Dedifferentiated amniotic fluid mesenchymal stem cell (primary cell): Measurements from ENCODE around the gene SMPD3.

Source experiments
- DNase-seq: peaks from one replicate; pipeline ENCODE4 v3.0.0-alpha.2; 2016; ENCODE audit errors: extremely low spot score

Gene SMPD3

DNA sequence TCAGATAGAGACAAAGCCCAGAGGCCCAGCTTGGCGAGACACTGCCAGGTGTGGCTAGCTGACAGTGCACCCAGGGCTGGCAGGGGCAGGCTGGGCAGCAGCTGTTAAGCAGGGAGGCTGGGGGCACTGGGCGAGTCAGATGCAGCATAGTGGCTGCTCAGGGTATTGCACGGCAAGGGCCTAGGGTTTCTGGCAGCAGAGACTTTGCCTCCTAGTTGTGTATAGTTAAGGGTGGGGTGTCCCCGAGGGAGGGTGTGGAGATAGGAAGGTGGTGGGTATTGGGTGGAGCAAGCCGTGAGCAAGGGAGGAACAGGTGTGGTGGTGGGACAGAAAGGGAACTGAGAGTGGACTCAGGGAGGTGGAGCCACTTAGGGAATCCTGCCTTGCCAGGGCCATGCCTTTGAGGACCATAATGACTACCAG lies 66.0 kb downstream of the SMPD3 start:
- no peak for DNase-seq

DNA sequence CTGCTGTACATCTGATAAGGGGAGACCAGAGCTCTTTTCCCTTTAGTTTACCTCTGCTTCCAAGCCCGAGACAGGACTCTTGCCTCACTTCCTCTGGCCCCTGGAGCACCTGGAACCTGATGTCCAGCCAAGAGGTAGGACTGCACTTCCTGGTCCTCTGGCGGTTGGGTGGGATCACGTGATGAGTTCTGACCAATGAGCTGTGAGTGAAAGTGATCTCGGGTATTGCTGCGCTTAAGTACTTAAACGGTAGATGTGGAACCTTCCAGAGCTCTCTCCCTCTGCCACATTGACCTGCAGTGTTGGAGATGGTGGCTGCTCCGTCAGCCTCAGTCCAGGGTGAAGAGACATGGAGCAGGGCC lies 67.0 kb downstream of the SMPD3 start:
- no peak for DNase-seq

DNA sequence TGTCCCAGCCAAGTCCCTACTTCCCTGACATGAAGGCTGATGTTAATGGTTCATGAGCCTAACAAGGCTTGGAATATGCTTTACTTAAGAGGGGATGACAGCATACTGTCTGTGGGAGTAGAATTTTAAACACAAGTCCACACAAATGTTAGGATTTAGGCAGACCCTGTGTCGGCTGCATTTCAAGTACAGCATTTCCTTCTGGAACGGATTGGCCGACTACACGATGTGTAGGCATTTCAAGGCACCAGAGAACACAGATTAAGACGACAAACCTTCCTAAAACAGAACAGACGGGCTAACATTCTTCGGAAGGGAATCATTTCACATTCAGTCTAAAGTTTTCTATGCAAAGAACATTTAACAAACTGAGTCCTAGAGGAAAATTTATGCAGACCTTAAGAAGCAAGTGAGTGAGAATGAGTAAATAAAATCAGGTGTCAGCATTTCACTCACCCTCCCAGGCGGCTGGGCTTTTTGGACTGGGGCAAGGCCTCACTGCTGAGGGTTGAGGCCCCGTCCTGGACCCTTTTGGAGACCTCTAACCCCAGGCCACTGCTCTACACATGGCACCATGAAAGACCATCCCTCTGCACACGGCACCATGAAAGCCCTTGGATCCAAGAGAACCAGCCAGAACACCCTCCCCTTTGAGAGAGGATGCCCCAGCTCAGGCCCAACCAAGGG lies 67.5 kb downstream of the SMPD3 start:
- no peak for DNase-seq

DNA sequence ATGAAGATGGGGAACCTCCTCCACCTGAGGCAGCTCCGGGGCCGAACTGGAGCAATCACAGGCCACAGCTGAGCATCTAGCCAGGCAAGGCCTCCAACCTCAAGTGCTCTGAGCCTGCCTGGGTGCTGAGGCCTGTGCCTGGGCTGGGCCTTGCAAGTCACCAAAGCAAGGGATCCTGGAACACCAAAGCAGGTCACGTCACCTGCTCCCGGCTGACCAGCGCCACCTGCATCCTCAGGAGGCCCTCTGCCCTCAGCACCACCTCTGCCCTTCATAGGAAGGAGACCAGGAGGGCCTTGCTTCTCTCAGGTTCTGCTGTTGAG lies 68.0 kb downstream of the SMPD3 start:
- no peak for DNase-seq

DNA sequence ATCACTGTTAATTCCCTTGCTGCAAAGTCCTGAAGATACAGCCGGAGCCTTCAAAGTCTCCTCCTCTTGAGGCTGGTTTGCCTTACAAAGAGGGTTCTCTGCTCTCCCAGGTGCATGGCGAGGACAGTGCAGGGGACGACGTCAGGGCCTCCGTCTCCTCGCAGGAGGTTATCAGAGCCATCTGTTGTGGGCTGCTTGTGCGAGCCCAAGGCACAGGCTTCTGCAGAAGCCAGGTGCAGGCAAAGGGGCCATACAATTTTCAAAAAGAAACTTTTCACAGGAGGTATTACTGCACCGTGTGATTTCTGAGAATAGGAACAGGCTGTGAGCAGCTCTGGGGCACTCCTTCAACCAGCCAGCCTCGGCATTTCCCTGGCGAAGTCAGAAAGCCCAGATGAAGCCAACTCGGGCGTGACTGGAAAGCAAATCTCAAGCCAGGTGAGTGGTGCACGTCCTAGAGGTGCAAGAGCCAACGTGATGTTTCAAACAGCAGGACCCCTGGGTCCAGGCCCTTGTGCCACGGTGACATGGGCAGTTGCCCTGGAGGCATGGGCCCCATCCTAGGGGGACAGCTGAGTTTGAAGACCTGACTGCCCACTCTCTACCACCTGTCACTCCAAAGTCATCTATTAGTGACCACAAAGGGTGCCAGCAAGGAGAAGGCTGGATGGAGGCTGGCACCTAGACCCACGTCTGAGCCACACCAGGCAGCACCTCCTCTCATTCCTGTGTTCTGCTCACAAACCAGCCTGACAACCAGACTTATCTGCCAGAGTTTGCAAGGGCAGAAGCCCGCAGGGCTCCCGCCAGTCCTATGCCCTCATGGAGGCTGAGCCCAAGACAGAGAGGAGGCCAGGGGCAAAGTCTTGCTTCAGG lies 68.6 kb downstream of the SMPD3 start:
- no peak for DNase-seq

DNA sequence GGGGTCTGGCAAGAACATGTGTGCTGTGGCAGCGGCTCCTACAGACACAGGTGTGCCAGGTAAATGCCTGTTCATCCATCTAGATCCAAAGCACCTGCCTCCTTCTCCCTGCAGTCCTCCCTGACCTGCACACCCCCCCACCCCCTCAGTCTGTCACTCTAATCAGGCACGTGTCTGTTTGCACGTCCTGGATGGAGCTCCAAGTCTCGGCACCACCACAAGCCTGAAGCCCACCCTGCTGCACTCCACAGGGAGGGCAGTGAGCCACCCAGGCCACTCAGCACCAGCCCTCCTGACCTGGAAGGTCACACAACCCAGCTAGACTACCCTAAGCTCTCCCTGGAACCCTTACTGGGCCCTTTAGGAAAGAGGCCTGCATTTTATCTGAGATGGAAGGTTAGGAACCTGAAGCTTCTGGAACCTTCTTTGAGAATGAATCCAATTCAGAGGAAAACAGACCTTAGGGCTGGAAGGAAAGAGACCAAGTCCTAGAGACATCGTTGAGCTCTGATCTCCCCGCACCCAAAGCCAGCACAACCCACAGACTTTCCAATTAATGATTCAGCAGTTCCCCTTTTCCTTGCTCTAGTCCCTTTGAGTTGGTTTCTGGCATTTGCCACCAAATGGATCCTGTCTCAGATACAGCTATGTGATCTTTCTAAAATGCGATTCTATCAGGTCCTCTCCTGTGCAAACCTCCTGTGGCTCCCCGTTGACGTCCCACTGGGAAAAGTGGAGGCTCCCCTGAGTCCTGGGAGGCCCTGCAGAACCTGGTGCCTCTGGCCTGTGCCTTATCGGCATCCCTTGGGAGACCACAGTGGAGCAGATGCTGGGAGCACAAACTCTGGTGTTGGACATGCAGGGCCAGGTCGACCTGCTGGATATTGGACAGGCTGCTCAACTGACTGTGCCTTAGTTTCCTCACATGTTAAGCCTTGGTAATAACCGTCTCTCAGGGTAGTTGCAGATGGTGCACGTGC lies 69.6 kb downstream of the SMPD3 start:
- DNase-seq, result no peak

DNA sequence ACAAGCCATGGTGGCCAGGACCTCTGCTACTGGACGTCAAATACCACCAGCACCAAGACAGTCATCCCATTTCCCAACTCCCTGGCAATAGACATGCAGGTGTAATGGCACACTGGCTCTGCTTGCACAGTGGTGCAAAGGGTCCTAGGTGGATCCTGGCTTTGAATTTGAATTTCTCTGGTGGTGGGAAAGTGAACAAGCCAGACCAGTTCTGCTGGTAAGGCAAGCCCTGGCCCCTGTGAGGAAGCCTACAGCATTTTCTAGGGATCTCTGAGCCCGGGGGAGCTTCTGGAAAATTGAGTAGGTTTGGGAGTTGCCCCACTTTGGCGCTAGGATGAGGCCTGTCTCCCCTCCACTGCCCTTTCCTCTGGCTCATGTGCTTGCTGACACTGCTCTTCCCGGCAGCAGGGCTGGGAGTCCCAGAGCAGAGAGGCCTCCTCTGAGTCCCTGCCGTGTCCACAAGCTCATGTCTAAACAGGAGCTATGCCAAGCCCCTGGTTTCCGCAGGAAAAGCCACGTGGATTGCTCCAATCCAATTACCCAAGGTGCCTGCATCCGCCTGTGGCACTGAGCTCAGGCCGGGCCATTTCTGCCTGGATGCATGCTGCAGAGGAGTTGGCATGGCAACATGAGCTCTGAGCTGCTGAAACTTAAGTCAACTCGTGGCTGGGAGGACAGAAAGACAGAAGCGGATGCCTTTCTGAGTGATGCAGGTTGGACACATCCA lies 70.5 kb downstream of the SMPD3 start:
- no peak for DNase-seq

DNA sequence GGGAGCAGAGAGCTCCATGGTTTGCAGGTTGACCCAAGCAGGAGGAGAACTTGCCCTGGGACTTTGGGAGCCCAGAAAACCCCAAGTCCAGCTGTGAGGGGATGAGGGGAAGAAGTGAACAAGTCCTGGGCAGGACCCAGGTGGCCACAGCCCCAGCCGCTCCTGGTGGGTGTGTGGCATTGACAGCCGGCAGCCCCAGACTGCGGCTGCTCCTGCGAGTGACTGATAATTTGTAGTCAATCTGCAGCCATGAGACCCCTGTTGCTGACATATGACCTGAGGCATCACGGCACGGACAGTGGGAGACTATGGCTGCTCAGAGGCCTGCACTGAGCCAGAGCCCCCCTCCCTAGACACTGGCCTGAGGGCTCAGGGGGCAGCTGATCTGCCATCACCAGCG lies 71.1 kb downstream of the SMPD3 start:
- no peak for DNase-seq

DNA sequence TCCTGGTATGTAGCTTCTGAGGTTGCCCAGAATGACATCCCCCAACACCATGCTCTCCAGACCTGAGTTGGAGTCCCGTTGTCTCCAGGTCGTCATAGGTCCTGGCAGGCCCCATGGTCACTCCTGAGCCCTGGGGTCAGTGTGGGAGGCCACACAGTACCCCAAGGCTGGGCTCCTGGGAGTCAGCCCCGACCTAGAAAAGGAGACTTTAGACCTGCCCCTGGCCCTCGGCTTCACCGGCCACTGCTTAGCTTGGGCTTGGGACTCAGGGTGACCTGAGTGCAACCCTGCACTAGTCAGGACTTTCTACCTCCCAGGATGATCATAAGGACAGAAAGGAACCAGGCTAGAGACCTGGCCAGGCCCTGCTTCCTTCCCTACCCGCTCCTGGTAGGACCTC lies 71.7 kb downstream of the SMPD3 start:
- DNase-seq, result no peak

DNA sequence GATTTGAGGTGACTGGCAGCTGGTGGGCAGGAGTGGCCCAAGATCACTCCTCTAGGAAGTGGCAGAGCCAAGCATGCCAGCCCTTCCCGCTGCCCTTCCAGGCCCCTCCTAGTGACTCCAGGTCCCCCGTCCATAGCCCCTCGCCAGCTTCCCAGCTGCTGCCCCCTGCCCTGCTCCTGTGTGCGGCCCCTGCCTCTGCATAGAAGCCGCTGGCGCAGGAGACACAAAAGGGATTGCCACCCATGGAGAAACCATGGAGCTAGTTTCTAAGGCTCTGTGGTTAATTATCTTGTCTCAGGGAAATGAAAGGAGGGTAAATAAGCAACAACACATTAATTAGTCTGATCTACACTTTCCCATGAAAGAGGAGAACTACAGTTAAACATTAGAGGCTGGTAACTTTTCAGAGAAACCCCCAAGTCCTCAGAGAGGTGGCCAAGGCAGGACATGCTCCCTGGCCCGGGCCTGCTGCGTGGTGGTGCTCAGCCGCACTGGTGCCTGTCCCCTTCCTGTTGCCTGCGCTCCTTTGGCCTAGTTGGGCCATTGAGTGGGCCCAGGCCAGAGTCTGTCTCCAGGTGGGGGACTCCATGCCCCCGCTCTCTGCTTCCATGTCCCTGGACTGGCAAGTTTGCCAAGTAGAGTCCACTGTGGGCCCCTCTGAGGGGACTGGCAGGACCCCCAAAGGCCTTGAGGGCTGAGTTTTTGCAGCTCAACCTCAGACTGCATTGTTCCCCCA lies 72.3 kb downstream of the SMPD3 start:
- DNase-seq, result no peak

DNA sequence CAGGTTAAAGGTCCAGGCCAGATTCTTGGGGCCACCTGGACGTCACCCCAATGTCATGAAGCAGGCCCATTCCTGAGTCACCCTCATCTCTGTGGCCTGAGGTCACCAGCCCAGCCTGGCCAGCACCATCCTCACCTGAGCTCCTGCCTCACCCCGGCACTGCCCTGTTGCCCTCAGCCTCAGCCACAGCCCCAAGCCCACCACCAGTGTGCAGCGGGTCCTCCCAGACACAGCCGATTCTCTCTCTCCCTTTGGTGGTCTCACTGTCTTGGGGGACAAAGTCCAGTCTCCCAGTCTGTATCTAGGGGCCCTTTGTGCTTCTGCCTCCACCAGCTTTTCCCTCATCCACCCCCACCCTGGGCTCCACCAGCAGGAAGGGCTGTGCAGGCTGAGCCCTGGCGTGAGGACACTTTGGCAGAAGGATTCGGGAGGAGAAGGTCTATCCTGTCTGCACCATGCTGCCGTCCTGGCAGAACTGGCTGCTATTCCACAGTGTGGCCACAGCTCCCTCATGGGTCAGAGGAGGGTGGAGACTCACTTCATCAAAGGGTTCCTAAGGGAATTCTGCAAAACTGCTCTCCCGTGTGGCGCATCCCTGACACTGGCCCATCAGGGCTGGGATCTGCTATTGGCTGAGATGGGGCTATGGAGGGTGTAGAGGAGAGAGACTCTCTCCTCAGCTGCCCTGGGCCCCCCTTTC lies 73.2 kb downstream of the SMPD3 start:
- DNase-seq, result no peak

DNA sequence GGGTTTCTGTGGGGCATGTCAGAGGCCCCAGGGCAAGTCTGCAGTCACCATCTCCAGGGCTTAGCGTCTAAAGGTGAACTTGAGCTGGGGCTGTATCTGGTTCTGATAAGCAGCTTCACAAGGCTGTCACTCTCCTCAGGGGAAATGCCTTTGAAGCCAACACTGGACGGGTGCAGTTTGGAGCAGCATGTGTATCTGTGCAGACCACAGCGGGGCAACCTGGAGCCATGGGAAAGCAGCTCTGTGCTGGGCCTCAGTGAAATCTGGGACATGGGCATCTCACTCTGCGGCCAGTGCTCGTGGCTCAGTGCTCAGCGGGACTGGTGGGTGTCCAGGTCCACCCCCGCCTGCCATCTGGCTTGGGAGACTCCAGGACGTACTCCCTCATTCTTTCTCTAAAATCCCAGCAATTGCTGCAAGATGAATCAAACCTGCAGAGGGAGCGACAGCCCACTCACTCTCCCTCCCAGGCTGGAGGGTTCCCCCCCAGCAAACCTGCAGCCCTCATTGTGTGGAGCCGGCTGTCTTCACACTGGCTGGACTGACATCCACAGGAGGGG lies 74.0 kb downstream of the SMPD3 start:
- DNase-seq, result no peak

DNA sequence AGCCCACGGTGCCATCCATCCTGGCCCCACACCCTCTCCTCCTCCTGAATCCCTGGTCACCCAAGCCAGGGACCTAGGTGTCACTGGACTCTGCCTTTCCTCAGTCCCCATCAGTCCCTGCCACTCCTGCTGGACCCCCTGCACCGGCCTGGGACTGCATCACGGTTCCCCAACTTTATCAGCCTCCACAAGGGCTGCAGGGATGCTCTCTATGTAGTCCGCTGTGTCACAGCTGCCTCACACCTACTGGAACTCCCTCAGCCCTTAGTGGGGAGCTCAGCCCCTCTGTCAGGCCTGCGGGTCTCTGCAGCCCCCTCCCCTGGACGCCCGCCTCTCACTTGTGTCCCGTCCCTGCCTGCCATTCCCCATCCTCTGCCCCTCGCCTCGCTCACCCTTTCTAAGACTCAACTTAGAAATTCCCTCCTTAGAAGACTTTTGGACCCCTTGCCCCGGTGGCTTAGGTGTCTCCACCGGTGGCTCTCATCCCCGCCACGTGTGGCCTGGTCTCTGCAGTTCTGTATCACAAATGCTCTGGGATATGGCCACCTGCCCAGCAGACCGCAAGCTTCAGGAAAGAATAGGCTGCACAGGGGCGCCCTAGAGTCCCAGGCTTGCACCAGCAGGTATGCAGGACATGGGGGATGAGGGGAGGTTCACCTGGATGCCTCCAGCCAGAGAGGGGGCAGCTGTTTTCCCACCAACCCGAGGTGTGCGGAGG lies 74.6 kb downstream of the SMPD3 start:
- no peak for DNase-seq

DNA sequence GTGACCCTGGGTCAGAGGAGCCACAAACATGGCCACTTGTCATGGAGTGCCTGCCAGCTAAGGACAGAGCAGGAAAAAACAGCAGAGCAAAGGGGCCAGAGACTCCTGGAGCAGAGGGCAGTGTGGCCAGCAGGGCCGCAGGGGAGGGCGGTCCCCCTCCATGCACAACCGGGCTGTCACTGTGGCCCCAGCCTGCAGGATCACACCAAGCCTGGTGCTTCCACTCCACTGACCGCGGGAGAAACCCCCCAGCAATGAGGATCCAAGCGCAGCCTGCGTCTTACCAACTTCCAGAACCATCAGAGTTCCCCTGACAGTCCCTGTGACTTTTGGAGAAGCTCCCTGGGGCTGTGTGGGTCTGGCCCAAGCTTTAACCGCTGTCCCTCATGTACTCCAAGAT lies 75.5 kb downstream of the SMPD3 start:
- DNase-seq, result no peak

DNA sequence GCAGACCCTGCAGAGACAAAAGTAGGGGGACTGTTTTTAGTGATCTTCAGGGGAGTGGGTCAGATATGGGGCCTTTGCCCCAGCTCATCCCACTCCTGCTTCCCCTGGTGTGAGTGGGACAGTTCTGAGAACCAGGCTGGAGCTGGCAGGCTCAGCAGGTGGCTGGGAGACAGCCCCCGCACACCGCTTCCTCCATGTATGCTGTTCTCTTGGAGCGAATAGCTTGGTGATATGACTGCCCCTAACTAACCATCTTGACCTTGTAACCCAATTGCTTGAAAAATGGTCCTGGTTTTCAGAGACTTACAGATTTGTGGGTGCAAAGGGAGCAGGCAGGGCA lies 76.0 kb downstream of the SMPD3 start:
- no peak for DNase-seq

DNA sequence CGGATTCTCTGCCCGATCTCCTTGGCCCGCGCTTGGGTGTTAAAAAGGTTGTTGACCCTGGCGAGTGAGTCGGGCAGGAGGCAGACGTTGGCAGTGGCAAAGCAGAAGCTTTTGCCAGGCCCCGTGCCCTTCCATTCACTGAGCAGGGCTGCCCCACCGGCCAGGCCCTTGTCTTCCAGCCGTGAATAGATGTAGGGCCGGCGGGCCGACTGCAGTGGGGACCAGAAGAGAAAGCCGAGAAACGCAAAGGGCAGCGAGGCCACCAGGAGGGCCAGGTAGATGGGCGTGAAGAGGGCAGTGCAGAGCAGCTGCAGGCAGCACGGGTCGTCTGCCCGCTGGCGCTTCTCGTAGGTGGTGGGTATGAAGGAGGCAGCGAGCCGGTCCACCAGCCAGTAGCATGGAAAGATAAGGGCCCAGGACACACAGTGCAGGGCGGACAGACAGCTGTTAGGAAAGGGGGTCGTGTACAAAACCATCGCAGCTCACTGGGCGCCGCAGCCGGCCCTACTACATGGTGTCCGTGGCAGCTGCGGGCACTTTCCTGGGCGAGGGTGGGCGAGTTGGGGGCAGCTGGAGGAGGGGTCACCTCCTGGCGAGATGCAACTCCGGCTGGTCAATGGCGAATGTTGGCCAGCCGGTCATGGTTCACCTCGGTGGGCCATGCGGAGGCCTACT lies 76.5 kb downstream of the SMPD3 start:
- DNase-seq, result no peak

DNA sequence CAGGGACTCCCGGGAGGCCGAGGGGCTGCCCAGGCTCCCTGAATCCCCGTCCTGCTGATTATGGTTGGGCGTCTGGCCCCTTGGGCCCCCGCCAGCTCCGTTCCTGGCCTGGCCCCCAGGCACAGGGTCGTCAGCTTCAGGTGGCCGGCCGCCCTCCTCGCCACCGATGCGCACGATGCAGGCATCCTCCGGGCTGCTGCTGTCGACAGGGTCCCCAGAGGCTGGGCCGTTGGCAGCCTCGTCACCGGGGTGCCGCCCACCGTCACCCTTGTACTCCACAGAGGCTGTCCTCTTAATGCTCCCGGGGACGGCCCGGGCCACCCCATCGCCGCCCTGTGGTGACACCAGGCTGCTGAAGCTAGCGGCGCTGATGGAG lies 77.0 kb downstream of the SMPD3 start:
- no peak for DNase-seq

DNA sequence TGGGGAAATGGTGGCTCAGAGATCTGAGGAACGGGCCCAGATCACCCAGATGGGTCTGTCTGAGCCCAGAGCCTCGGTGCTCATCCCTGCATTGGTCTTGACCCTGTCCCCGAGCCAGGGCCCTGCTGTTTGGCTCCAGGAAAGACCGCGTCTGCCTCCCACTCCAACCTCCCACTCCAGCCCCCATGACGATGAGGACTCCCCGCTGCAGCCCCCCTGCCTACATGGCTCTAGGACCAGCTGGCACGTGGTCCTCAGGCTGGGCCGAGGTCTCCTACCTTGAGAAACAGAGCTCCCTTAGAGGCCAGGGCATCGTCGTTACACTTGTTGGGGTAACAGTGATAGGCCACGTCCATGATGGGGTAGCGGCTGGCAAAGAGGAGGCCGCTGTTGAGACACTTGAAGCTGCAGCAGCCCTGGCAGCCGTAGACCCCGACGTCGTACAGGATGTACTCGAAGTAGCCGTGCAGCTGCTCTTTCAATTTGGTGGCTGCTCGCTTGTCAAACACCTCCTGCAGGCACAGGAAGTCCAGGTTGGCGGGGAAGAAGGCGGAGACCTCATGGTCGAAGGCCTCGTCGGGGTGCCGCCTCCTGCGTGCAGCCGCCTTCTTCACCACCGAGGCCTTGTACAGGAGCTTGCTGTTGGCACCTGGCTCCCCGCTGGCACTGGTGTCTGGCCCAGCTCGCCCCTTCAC lies 77.6 kb downstream of the SMPD3 start:
- DNase-seq, result no peak
